ENCODE results near the gene RTN1. TPM values are rescaled to one million over a fixed set of nuclear protein-coding genes. Genes with fewer than 3 reads are reported as not detected.

RTN1 gene
- total RNA-seq, 1 experiment from 2014 or later: 0.05 TPM

DNA sequence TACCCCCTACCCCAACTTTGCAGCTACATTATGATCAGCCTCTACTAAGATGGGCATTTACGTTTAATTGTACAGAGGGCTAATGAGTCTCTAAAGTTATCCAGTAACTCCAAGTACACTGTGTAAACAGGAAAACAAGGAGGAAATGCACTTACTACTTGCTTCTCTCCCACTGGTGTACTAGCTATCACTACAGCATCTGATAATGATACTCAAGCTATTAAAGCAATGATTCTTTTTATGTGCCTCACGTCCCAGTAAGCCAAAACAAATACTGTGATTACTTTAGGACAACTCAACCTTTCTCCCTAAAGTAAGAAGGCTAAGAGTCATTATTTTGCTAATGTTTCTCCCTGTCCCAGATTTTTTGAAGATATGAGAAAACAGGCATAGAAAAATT is 165.3 kb downstream of the RTN1 start:
- no peaks in the 10 kb centered on the region for H3K9me3 ChIP-seq (ENCODE audit: control insufficient read depth, insufficient read depth, low read depth, low read length)
- intact Hi-C loops (cut with micrococcal nuclease; ENCODE audit: unreplicated experiment): no loop called here
- no peaks in the 10 kb centered on the region for H3K36me3 ChIP-seq (ENCODE audit: control insufficient read depth, insufficient read depth, low read length)
- H3K4me1 ChIP-seq (ENCODE audit: control insufficient read depth, insufficient read depth, low read length): no peaks in the 10 kb centered on the region
- in situ Hi-C loops (cut with HindIII; ENCODE audit: low pct_unique_long_range_greater_than_20kb, low sequenced_read_pairs): no loop called here
- TF ChIP-seq SIN3A (IDR thresholded peaks at IDR 0.05; ENCODE audit: borderline replicate concordance, insufficient read depth, low read depth, low read length): no peak
- TF ChIP-seq, protein P1, sequence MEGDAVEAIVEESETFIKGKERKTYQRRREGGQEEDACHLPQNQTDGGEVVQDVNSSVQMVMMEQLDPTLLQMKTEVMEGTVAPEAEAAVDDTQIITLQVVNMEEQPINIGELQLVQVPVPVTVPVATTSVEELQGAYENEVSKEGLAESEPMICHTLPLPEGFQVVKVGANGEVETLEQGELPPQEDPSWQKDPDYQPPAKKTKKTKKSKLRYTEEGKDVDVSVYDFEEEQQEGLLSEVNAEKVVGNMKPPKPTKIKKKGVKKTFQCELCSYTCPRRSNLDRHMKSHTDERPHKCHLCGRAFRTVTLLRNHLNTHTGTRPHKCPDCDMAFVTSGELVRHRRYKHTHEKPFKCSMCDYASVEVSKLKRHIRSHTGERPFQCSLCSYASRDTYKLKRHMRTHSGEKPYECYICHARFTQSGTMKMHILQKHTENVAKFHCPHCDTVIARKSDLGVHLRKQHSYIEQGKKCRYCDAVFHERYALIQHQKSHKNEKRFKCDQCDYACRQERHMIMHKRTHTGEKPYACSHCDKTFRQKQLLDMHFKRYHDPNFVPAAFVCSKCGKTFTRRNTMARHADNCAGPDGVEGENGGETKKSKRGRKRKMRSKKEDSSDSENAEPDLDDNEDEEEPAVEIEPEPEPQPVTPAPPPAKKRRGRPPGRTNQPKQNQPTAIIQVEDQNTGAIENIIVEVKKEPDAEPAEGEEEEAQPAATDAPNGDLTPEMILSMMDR (IDR thresholded peaks at IDR 0.05): no peak
- TF ChIP-seq, protein P2, sequence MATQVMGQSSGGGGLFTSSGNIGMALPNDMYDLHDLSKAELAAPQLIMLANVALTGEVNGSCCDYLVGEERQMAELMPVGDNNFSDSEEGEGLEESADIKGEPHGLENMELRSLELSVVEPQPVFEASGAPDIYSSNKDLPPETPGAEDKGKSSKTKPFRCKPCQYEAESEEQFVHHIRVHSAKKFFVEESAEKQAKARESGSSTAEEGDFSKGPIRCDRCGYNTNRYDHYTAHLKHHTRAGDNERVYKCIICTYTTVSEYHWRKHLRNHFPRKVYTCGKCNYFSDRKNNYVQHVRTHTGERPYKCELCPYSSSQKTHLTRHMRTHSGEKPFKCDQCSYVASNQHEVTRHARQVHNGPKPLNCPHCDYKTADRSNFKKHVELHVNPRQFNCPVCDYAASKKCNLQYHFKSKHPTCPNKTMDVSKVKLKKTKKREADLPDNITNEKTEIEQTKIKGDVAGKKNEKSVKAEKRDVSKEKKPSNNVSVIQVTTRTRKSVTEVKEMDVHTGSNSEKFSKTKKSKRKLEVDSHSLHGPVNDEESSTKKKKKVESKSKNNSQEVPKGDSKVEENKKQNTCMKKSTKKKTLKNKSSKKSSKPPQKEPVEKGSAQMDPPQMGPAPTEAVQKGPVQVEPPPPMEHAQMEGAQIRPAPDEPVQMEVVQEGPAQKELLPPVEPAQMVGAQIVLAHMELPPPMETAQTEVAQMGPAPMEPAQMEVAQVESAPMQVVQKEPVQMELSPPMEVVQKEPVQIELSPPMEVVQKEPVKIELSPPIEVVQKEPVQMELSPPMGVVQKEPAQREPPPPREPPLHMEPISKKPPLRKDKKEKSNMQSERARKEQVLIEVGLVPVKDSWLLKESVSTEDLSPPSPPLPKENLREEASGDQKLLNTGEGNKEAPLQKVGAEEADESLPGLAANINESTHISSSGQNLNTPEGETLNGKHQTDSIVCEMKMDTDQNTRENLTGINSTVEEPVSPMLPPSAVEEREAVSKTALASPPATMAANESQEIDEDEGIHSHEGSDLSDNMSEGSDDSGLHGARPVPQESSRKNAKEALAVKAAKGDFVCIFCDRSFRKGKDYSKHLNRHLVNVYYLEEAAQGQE (IDR thresholded peaks at IDR 0.05; ENCODE audit: insufficient read depth in 1 of 2, low read depth in 2 of 2, low read length in 1 of 2): no peak
- no peak for TF ChIP-seq TCF7L2 (IDR thresholded peaks at IDR 0.05; ENCODE audit: low read depth, low read length)
- no peak for TF ChIP-seq POLR2AphosphoS5 (IDR thresholded peaks at IDR 0.05; ENCODE audit: low read depth, low read length)
- no peak for DNase-seq (ENCODE audit: low read depth, low spot score)
- CTCF ChIA-PET: no interaction called here
- H3K27me3 ChIP-seq (ENCODE audit: control insufficient read depth, insufficient read depth, low read length): no peaks in the 10 kb centered on the region; the same call in 1 of the 2 replicates
- ATAC-seq: no peak
- BruUV-seq (replicated peaks): no TSS peak
- H3K4me3 ChIP-seq (ENCODE audit: low read depth in 2 of 2, low read length in 2 of 2): no peak overlapping the region
- POLR2A ChIA-PET: interaction anchor here (0.6 kb wide), 1 partner anchor 19 kb away, joined by 3 read pairs; no protein-coding TSS in a partner anchor
- no peak overlapping the region for H3K27ac ChIP-seq (ENCODE audit: low read length)

DNA sequence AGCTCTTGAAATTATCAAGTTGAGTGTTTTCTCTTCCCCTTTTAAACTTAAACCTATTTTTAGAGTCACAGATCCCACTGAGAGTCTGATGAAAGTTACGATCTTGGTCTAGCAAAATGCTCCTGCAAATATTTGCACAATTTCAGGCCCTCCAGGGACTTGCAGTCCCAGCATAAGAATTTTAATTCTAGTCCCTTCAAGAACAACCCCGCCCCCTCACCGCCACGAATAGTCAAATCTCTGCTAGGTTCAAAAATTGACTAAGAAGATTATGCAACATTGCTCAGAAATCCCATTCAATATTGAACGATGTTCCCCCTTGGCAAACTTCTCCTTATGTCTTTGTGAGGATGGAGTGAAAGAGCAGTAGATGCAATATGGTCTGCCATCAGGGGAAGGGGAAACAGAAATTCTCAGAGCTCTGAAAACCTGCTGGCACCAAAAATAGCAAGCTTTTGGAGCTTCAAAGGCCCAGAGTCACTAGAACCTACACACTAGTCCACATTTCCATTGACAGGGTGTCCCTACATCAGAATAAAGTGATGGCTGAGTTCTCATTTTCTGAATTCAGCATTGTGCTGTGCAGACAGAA is 166.4 kb downstream of the RTN1 start:
- Histone ChIP-seq H3K9me3 (ENCODE audit: control insufficient read depth, insufficient read depth, low read depth, low read length) (no peaks in the 10 kb centered on the region), H3K4me3 (ENCODE audit: low read depth in 2 of 2, low read length in 2 of 2) (no peak overlapping the region), H3K27me3 (ENCODE audit: control insufficient read depth, insufficient read depth, low read length) (no peaks in the 10 kb centered on the region; the same call in 1 of the 2 replicates), H3K36me3 (ENCODE audit: control insufficient read depth, insufficient read depth, low read length) (no peaks in the 10 kb centered on the region), H3K27ac (ENCODE audit: low read length) (no peak overlapping the region), H3K4me1 (ENCODE audit: control insufficient read depth, insufficient read depth, low read length) (no peaks in the 10 kb centered on the region)
- intact Hi-C loops (cut with micrococcal nuclease; ENCODE audit: unreplicated experiment): no loop called here
- no TSS peak for BruUV-seq (replicated peaks)
- ChIA-PET POLR2A (no interaction called here), CTCF (no interaction called here)
- ATAC-seq (no peak), DNase-seq (ENCODE audit: low read depth, low spot score) (no peak)
- in situ Hi-C loops (cut with HindIII; ENCODE audit: low pct_unique_long_range_greater_than_20kb, low sequenced_read_pairs): no loop called here
- TF ChIP-seq, protein P2 (IDR thresholded peaks at IDR 0.05; ENCODE audit: insufficient read depth in 1 of 2, low read depth in 2 of 2, low read length in 1 of 2): no peak
- TF ChIP-seq TCF7L2 (IDR thresholded peaks at IDR 0.05; ENCODE audit: low read depth, low read length): no peak

All from Panc1 (cell line).